Small intestine (tissue), 7 donors: ENCODE data around the gene TTC34. TPM values are rescaled to one million over a fixed set of nuclear protein-coding genes. Genes with fewer than 3 reads are reported as not detected.
A peak's percentile ranks its signal among the peaks of the same experiment; 100 is the strongest.

Source experiments
- DNase-seq, 2 donors: peaks; one replicate each; pipeline versions ENCODE4 v3.0.0 to v3.0.0-alpha.2; 2013
- FAIRE-seq: peaks from 2 replicates; lab custom pipeline; 2012; peaks lifted over from hg19 to GRCh38; lab: Jason Lieb, UNC
- H3K27ac ChIP-seq, 3 donors: one replicate each; pipeline ENCODE4 v1.5.1; 2013; ENCODE audit warnings: low read length in 2 of 3, mild to moderate bottlenecking in 2 of 3, control low read depth in 1 of 3, inconsistent platforms in 1 of 3, low read depth in 1 of 3, moderate library complexity in 1 of 3
- H3K27me3 ChIP-seq, 3 donors: one replicate each; pipeline ENCODE4 v1.6.1; 2013; ENCODE audit warnings: low read length in 3 of 3, inconsistent platforms in 1 of 3; ENCODE audit not compliant: control insufficient read depth in 3 of 3, insufficient read depth in 3 of 3
- H3K36me3 ChIP-seq, 3 donors: one replicate each; pipeline ENCODE4 v1.6.1; 2013; ENCODE audit warnings: low read length in 3 of 3, inconsistent platforms in 1 of 3, low read depth in 1 of 3, mild to moderate bottlenecking in 1 of 3, moderate library complexity in 1 of 3; ENCODE audit not compliant: control insufficient read depth in 3 of 3, insufficient read depth in 2 of 3
- H3K4me1 ChIP-seq, 3 donors: one replicate each; pipeline ENCODE4 v1.6.1; 2013; ENCODE audit warnings: low read length in 2 of 3, inconsistent platforms in 1 of 3, low read depth in 1 of 3, mild to moderate bottlenecking in 1 of 3, moderate library complexity in 1 of 3; ENCODE audit not compliant: control insufficient read depth in 3 of 3, insufficient read depth in 2 of 3
- H3K4me3 ChIP-seq, 3 donors: one replicate each; pipeline ENCODE4 v1.5.1; 2013; ENCODE audit warnings: low read length in 3 of 3, control low read depth in 1 of 3, inconsistent platforms in 1 of 3, low read depth in 1 of 3, mild to moderate bottlenecking in 1 of 3, moderate library complexity in 1 of 3
- H3K9me3 ChIP-seq, 2 donors: one replicate each; pipeline ENCODE4 v1.6.1; 2013; ENCODE audit warnings: low read depth in 1 of 2, low read length in 1 of 2; ENCODE audit not compliant: control insufficient read depth in 2 of 2, insufficient read depth in 1 of 2
- WGBS, 3 donors: extraction: QIAGEN DNeasy Blood & Tissue Kit; methylation state at CpG; one replicate each; pipeline ENCODE4 v1.1.7; 2013; 5-methylcytosine and 5-hydroxymethylcytosine counted together
- polyA plus RNA-seq, 4 donors: library from polyadenylated mRNA; stranded (reverse) in 3 of 4; unstranded in 1 of 4; fragments of 200-250 nt in 3 of 4; fragments of 120-200 nt in 1 of 4; gene quantifications; one replicate each; pipeline versions ENCODE4 v1.2.1 to v1.2.3, GENCODE V29; 2013
- donor health status: healthy with polysubstance abuse.
- donor health status: control.
- donor health status: control.
- donor health status: Bipolar disorder and iron deficiency.
- donor health status: healthy.

Gene TTC34
- polyA plus RNA-seq, 4 donors: 0.22 to 1.9 TPM; not detected in 2

DNA sequence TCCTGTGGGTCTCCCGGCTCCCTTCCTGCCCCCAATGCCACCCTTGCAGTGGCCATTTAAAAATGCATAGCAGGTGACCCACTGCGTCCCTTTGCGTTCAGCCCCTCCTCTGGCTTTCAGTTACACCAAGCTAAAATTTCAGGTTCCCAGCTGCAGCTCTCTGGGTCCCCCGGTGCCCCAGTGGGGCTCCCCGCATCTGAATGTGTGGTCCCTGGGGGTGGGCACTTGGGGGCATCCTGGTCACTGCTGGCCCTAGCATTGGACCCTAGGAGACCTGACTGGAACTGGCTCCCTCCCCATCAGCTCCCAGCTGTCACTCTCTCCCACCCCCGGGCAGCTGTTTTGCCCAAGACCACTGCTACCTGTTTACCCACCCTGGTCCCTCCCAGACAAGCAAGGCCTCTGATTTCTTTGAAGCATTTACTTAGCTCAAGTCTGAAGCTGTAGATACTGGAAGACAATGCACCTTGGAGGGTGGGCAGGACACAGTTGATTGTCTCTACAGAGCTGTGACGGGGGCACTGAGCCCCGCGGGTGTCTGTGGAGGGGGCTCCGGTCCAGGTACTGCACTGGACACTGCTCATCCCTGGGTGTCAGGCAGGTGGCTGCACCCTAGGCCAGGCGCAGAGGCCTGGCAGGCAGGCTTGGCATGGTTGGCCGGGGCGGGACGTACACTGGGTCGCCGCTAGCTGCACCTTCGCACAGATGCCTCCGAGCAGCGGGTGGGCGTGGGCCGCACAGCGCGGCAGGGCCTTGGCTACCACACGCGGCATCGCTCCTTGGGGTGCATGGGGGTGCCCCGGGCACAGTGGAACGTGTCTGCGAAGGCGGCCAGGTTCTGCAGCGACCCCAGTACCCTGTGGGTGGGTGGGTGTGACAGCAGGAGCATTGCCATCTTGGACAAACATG is 211.0 kb downstream of the TTC34 start:
- H3K27me3 ChIP-seq: no peaks in the 10 kb centered on the region
- H3K27ac ChIP-seq: no peak overlapping the region
- peaks cover 0 to 33% (median 5%) of the 10 kb centered on the region in 3 donors for H3K36me3 ChIP-seq
- H3K4me3 ChIP-seq: no peak overlapping the region
- DNase-seq (no peak), FAIRE-seq (no peak)
- no peaks in the 10 kb centered on the region for H3K4me1 ChIP-seq
- H3K9me3 ChIP-seq: no peaks in the 10 kb centered on the region
- 91 to 95% (median 95%) methylated on average over 30 to 31 of the region's 31 CpGs for WGBS, 3 donors

DNA sequence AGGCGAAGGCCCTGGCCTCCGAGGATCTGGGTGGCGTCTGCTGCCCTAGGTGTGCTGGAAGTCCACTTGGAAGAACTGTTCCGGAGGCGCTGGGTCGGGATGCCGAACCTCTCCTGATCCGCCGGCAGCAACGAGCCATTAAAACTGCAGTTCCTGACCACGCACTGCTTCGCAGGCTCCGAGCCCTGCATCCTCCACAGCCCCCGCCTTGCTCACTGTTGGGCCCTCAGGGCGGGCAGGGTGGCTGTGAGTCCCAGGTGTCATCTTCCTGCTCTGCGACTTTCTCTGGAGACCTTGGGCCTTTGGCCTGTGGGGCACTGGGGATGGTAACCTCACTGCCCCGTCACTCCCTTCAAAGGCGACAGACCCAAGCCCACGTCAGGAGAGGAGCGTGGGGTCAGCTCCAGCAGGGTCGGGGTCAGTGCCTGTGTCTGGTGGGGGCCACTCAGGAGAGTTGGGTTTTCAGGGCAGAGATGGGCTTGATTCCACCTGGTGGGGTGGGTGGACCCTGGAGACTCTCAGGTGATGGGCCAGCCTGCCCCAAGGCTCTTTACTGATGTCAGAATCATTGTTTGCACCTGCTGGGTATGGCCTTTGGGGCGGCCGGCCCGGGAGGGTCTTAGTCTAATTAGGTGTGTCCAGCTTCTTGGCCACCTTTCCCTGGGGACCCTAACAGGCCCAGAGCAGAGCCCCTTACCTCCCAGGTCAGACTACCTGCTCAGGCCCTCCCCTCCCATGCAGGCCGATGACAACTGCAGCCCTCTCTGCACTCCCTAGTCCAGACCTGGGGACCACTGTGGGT is 211.9 kb downstream of the TTC34 start:
- 86 to 91% (median 88%) methylated on average over 25 of the region's 25 CpGs for WGBS, 3 donors
- FAIRE-seq (no peak), DNase-seq (no peak)
- Histone ChIP-seq H3K9me3 (no peaks in the 10 kb centered on the region), H3K36me3 (peaks cover 0 to 36% (median 5%) of the 10 kb centered on the region in 3 donors), H3K27me3 (no peaks in the 10 kb centered on the region), H3K4me3 (no peak overlapping the region), H3K27ac (no peak overlapping the region), H3K4me1 (peaks cover 0 to 6% (median 4%) of the 10 kb centered on the region in 3 donors)

DNA sequence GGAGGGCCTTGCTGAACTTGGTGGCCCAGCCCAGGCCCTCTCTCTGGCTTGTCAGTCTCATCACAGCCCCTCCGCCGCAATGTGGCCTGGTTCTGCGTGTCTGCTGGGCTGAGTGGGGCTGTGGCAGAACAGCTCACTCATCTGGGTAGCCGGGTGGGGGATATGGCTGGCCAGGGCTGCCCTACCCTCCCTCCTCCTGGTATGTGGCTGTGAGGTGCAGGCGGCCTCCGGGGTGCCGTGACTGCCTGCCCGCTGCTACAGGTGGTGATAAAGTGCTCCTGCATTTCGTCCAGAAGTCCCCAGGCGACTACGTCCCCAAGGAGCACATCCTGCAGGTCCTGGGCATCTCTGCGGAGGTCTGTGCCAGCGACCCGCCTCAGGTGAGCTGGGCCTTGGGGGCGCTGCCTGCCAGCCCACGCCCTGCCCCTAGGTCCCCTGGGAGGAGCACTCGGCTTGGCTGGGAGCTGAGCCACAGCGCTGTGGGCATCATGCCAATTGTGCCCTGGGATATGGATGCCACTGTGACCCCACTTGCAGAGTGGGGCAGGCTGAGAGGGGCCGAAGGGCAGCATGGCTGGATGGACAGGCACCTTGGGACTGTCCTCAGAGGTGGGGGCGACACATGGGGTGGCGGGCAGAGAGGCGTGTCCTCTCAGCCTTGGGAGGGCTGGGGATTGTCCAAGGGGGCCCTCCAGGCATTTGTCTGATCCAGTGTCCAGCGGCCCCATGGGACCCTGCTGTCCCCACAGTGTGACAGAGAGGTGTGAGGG is 212.6 kb downstream of the TTC34 start:
- H3K9me3 ChIP-seq: no peaks in the 10 kb centered on the region
- H3K36me3 ChIP-seq: peaks cover 0 to 40% (median 5%) of the 10 kb centered on the region in 3 donors
- peaks cover 0 to 14% (median 5%) of the 10 kb centered on the region in 3 donors for H3K4me1 ChIP-seq
- H3K27ac ChIP-seq: no peak overlapping the region
- DNase-seq (no peak), FAIRE-seq (no peak)
- no peaks in the 10 kb centered on the region for H3K27me3 ChIP-seq
- peak overlapping the region in 2 of 3 donors; percentile 6 to 88 for H3K4me3 ChIP-seq
- 72 to 84% (median 77%) methylated on average over 22 to 23 of the region's 23 CpGs for WGBS, 3 donors

DNA sequence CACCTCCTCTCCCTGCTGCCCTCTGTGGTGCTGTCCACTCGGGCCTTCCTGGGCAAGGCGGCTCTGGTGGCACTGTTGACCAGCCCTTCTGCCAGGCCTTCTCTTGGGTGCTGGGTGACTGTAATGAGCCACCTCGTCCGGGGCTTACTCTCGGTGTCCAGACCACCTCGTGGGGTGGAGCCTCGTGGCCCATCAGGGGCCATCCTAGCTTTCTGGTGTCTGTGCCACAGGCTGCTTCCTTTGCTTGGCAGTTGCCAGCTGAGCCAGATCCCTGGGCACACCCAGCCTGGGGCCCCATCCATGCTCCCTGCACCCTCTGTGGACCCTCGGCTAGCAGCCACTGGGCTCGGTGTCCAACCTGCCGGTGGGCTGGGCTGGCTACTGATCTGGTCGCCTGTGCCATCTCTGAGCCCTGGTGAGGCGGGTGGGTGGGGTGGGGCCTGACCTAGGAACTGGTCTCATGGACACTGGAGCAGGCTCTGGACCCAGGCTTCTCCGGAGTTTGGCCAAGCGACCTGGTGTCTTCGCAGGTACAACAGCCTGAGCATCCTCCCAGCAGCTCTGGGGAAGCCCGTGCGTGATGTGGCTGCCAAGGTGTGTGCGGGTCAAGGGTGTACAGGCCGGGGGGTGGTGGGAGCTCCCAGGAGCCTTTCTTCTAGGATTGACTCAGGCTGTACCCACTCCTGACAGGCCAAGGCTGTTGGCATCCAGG is 213.5 kb downstream of the TTC34 start:
- Histone ChIP-seq H3K27me3 (no peaks in the 10 kb centered on the region), H3K4me3 (peak overlapping the region in 2 of 3 donors; percentile 78 to 88), H3K9me3 (no peaks in the 10 kb centered on the region), H3K36me3 (peaks cover 0 to 46% (median 5%) of the 10 kb centered on the region in 3 donors), H3K4me1 (peaks cover 0 to 22% (median 8%) of the 10 kb centered on the region in 3 donors), H3K27ac (no peak overlapping the region)
- FAIRE-seq (no peak), DNase-seq (no peak)
- 57 to 76% (median 72%) methylated on average over 19 of the region's 19 CpGs for WGBS, 3 donors

DNA sequence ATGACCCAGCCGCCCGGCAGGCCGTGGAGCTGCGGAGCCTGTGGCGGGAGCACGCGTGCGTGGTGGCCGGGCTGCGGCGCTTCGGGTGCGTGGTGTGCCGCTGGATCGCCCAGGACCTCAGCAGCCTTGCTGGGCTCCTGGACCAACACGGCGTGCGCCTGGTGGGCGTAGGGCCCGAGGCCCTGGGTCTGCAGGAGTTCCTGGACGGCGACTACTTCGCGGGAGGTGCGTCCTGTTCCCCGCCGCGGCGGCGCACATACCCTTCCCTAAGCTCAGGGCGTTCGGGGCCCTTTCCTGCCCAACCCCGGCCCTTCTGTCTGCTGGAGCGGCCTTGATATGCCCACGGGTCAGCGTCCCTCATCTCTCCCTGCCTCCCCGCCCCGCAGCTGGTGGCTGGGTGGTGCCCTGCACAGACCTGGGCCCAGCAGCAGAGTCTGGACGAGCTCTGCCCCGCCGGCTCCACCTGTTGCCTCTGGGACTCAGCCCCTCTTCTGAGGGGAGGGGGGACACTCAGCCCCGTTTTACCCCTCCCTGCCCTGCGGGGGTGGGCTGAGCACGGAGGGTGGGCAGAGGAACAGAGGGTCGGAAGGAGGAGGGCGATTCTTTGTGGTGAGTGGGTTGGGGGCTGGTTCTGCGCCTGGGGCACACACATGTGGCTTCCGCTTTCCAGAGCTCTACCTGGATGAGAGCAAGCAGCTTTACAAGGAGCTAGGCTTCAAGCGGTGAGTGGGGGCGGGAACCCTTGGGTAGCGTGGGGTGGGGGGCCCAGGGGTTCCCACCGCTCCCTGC is 214.2 kb downstream of the TTC34 start:
- no peak for FAIRE-seq
- H3K4me3 ChIP-seq: peak overlapping the region; percentile 67 to 88 (median 78)
- H3K4me1 ChIP-seq: peaks cover 0 to 30% (median 8%) of the 10 kb centered on the region in 3 donors
- peaks cover 0 to 46% (median 5%) of the 10 kb centered on the region in 3 donors for H3K36me3 ChIP-seq
- no peaks in the 10 kb centered on the region for H3K27me3 ChIP-seq
- H3K9me3 ChIP-seq: no peaks in the 10 kb centered on the region
- peak; percentile 49 to 62 for DNase-seq
- 7 to 9% (median 7%) methylated on average over 27 to 52 of the region's 52 CpGs for WGBS, 3 donors
- peak overlapping the region; percentile 66 to 88 (median 77) for H3K27ac ChIP-seq

DNA sequence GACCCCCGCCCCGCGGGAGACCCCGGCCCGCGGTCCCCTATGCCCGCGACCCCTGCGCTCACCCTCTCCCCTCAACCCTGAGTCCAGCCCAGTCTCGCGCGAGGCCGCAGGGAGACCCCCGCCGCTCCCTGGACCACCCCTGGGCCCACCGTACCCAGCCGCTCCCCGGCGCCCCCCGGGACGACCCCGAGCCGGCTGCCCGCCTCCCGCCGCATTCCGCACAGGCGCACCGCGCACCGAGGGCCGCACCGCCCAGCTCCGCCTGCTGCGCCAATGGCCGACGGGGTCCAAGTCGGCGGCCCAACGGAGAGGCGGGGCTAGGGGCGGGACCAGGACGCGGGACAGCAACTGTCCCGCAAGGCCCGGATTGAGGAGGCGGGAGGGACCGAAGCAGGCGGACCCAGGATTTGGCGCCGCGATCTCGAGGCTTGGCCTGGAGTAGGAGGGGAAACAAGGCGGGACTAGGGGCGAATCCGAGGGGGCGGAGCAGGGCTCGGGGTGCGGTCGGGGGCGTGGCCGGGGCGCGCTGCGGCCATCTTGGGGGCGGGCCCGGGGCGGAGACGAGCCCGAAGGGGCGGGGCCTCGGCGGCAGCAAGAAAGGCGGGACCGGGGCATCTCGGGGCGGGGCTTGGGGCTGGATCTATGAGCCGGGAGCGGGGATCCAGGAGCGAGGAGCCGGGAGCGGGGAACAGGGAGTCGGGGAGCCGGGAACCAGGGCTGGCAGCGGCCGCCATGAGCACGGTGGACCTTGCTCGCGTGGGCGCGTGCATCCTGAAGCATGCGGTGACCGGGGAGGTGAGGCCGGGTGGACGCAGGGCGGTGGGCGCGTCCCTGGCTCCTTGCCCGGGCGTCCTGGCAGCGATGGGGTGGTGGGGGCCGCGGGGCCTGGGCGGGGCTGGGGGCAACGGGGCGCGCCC is 215.1 kb downstream of the TTC34 start, which contains the start of gene PRXL2B:
Gene PRXL2B (plus strand): TSS at position 624 of the 917 bp plus-strand sequence. CDS start 109 bp downstream, at position 733.
- H3K9me3 ChIP-seq: no peaks in the 10 kb centered on the region
- peaks cover 0 to 46% (median 5%) of the 10 kb centered on the region in 3 donors for H3K36me3 ChIP-seq
- H3K4me3 ChIP-seq: peak within 1 kb of the TSS; percentile 78 to 88 (median 88)
- DNase-seq: peak; percentile 99
- H3K27ac ChIP-seq: peak within 1 kb of the TSS; percentile 89 to 100 (median 99)
- FAIRE-seq: no peak
- WGBS, 3 donors: 0 to 1% (median 0%) methylated on average over 50 to 107 of the region's 107 CpGs
- no peaks in the 10 kb centered on the region for H3K27me3 ChIP-seq
- peaks cover 0 to 32% (median 8%) of the 10 kb centered on the region in 3 donors for H3K4me1 ChIP-seq
